SU-DHL-6 (cell line): Measurements from ENCODE around the gene TMOD2.

Experiments used
- H2AFZ ChIP-seq: fragments of 200-600 bp; sonication (generic); 2 replicates; pipeline ENCODE4 v1.6.1; 2014; ENCODE audit warnings: low read depth, mild to moderate bottlenecking, moderate library complexity, mixed read lengths, antibody characterized with exemption, low read length; ENCODE audit not compliant: severe bottlenecking
- H3F3A ChIP-seq: fragments of 200-600 bp; shearing (Covaris generic); 2 replicates; pipeline ENCODE4 v1.6.0; 2016; ENCODE audit warnings: antibody characterized with exemption, mild to moderate bottlenecking; ENCODE audit not compliant: insufficient read depth
- H3K27ac ChIP-seq: fragments of 200-600 bp; sonication (generic); 2 replicates; pipeline ENCODE4 v1.5.1; 2016; ENCODE audit warnings: low read depth, mild to moderate bottlenecking, low read length, moderate library complexity, mixed read lengths
- H3K27me3 ChIP-seq: fragments of 200-600 bp; sonication (generic), shearing (Covaris generic); 2 replicates; pipeline ENCODE4 v1.6.0; 2014; ENCODE audit warnings: mild to moderate bottlenecking, low read length
- H3K36me3 ChIP-seq: fragments of 200-600 bp; sonication (generic); 2 replicates; pipeline ENCODE4 v1.6.1; 2014; ENCODE audit warnings: mild to moderate bottlenecking, low read length, mixed read lengths
- H3K4me2 ChIP-seq: fragments of 300-600, 200-600 bp; shearing (Covaris generic), sonication (generic); 2 replicates; pipeline ENCODE4 v1.6.0; 2014; ENCODE audit warnings: low read length, low read depth, mild to moderate bottlenecking; ENCODE audit not compliant: poor library complexity, severe bottlenecking
- H3K4me3 ChIP-seq: fragments of 200-600 bp; sonication (generic); 2 replicates; pipeline ENCODE4 v1.5.1; 2014; ENCODE audit warnings: antibody characterized with exemption, low read length, mild to moderate bottlenecking, mixed read lengths; ENCODE audit not compliant: insufficient read depth, poor library complexity, severe bottlenecking
- H3K79me2 ChIP-seq: fragments of 200-600 bp; sonication (generic); 2 replicates; pipeline ENCODE4 v1.6.1; 2014; ENCODE audit warnings: mild to moderate bottlenecking, low read length, moderate library complexity; ENCODE audit not compliant: insufficient read depth
- H3K9ac ChIP-seq: fragments of 200-600 bp; sonication (generic); 2 replicates; pipeline ENCODE4 v1.7.0; 2014; ENCODE audit warnings: mild to moderate bottlenecking, low read length
- H3K9me2 ChIP-seq: fragments of 200-600 bp; sonication (generic); replicated peaks from 2 replicates; pipeline ENCODE4 v1.6.1; 2014; ENCODE audit warnings: low read length; ENCODE audit not compliant: insufficient read depth
- H3K9me3 ChIP-seq: fragments of 200-600 bp; sonication (generic); 2 replicates; pipeline ENCODE4 v1.6.1; 2014; ENCODE audit warnings: low read length, mixed read lengths; ENCODE audit not compliant: insufficient read depth
- H4K20me1 ChIP-seq: fragments of 200-600 bp; sonication (generic); 2 replicates; pipeline ENCODE4 v1.6.1; 2014; ENCODE audit warnings: low read depth, mild to moderate bottlenecking, antibody characterized with exemption, low read length, moderate library complexity, mixed read lengths
- EZH2phosphoT487 ChIP-seq: fragments of 200-600 bp; sonication (generic), shearing (Covaris generic); conservative IDR thresholded peaks from 2 replicates; pipeline ENCODE4 v1.6.1; 2018; ENCODE audit warnings: mild to moderate bottlenecking, antibody characterized with exemption, low read length, moderate library complexity, mixed read lengths
- TF ChIP-seq, protein P1 (sequence below): fragments of 200-600 bp; sonication (generic); IDR thresholded peaks from one replicate; pipeline ENCODE4 v1.5.1; 2017; ENCODE audit warnings: antibody characterized with exemption, mild to moderate bottlenecking, low read length, moderate library complexity; ENCODE audit not compliant: insufficient read depth, poor library complexity, severe bottlenecking

The TMOD2 gene

DNA sequence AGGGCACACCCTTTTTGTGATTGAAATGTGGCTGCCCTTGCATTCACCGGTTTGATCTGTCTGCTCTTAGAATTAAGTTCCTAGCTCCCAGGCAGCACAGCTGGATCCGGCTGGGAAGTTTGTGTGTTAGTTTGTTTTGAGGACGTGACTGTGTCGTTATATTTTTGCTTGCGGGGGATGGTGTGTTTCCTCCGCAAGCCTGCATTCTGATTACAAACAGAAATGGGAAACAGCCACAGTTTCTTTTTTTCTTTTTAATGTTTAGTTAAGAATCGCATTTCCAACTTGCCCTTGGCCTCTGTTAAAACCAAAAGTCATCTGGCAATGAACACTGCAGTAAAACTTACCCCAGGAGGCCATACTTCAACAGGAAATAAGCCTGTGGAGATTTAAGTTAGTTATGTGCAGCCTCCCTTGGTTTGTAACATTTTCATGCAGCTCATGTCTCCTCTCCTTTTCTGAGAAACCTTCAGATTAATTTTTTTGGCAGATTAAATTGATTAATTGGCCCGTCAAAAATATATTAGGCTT lies 78.9 kb downstream of the TMOD2 start:
- Histone ChIP-seq H3K9me3 (no peaks in the 10 kb centered on the region), H3K79me2 (peaks cover 27% of the 10 kb centered on the region), H3F3A (peaks cover 4% of the 10 kb centered on the region; the same call in 1 of the 2 replicates), H3K4me3 (peak overlapping the region; percentile 94), H3K9me2 (no peaks in the 10 kb centered on the region), H4K20me1 (peaks cover 21% of the 10 kb centered on the region), H3K36me3 (0 out of 2 replicates have a peak, but pooled peaks cover 5% of the 10 kb centered on the region), H3K27ac (no peak overlapping the region), H3K27me3 (no peaks in the 10 kb centered on the region), H2AFZ (peak overlapping the region; percentile 96), H3K9ac (peak overlapping the region; percentile 82), H3K4me2 (peak overlapping the region; percentile 97)
- TF ChIP-seq EZH2phosphoT487: no peak
- TF ChIP-seq, protein P1, sequence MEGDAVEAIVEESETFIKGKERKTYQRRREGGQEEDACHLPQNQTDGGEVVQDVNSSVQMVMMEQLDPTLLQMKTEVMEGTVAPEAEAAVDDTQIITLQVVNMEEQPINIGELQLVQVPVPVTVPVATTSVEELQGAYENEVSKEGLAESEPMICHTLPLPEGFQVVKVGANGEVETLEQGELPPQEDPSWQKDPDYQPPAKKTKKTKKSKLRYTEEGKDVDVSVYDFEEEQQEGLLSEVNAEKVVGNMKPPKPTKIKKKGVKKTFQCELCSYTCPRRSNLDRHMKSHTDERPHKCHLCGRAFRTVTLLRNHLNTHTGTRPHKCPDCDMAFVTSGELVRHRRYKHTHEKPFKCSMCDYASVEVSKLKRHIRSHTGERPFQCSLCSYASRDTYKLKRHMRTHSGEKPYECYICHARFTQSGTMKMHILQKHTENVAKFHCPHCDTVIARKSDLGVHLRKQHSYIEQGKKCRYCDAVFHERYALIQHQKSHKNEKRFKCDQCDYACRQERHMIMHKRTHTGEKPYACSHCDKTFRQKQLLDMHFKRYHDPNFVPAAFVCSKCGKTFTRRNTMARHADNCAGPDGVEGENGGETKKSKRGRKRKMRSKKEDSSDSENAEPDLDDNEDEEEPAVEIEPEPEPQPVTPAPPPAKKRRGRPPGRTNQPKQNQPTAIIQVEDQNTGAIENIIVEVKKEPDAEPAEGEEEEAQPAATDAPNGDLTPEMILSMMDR: no peak

DNA sequence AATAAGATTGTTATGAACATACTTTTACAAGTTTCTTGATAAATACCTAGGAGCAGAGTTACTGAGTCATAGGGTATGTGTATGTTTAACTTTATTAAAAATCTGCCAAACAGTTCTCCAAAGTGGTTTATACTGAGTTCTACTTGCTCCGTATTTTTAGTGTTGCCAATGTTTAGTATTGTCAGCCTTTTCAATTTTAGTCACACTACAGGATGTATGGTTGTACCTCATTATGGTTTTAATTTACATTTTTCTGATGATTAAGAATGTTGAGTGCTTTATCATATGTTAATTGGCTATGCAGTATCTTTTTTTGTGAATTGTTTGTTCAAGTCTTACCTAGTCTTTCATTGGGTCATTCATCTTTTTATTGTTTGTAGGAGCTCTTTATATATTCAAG lies 82.4 kb downstream of the TMOD2 start:
- H4K20me1 ChIP-seq: peaks cover 21% of the 10 kb centered on the region
- H3K27me3 ChIP-seq: no peaks in the 10 kb centered on the region
- H3K27ac ChIP-seq: no peak overlapping the region
- H3K9ac ChIP-seq: no peak overlapping the region
- peaks cover 4% of the 10 kb centered on the region; the same call in 1 of the 2 replicates for H3F3A ChIP-seq
- H3K4me2 ChIP-seq: no peak overlapping the region
- H3K4me3 ChIP-seq: no peak overlapping the region
- no peaks in the 10 kb centered on the region for H3K9me3 ChIP-seq
- TF ChIP-seq EZH2phosphoT487: no peak
- TF ChIP-seq, protein P1: no peak
- H3K79me2 ChIP-seq: peaks cover 38% of the 10 kb centered on the region
- H3K36me3 ChIP-seq: 0 out of 2 replicates have a peak, but pooled peaks cover 5% of the 10 kb centered on the region
- H2AFZ ChIP-seq: no peak overlapping the region
- H3K9me2 ChIP-seq: no peaks in the 10 kb centered on the region

DNA sequence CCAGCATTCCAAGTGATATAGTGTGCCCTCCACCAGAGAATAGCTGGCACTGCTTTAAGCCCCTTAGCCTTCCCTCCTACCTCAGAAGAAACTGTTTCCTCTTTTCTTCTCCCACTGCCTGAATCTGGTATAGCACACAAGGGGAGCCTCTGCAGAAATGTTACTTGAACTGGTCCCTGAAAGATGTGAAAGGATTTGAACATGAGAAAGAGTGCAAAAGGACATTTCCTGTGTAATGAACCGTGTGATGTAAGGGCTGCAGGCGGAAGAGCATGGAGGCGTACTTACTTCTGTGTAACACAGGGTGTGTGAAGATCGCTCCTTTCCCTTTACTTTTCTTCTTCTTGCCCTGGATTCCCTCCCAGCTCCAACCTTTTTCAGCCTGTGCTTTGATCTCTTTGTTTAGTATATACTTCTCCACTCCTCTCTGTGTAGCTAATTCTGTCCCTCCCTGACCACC lies 86.4 kb downstream of the TMOD2 start:
- no peak overlapping the region for H3K4me2 ChIP-seq
- H3K4me3 ChIP-seq: no peak overlapping the region
- H2AFZ ChIP-seq: no peak overlapping the region

More for the DNA sequence above, 86.4 kb downstream of the TMOD2 start:
- H3K36me3 ChIP-seq: no peaks in the 10 kb centered on the region
- TF ChIP-seq, protein P1: no peak
- TF ChIP-seq EZH2phosphoT487: no peak
- no peaks in the 10 kb centered on the region for H3F3A ChIP-seq
- H3K9ac ChIP-seq: no peak overlapping the region
- peaks cover 41% of the 10 kb centered on the region for H3K79me2 ChIP-seq
- H3K27me3 ChIP-seq: no peaks in the 10 kb centered on the region
- H4K20me1 ChIP-seq: peaks cover 27% of the 10 kb centered on the region
- H3K9me3 ChIP-seq: no peaks in the 10 kb centered on the region
- no peaks in the 10 kb centered on the region for H3K9me2 ChIP-seq
- H3K27ac ChIP-seq: no peak overlapping the region
